ENCODE measurements around the gene NPAS4.

Gene NPAS4

GRCh38 chr11:66466225-66467033, 45.6 kb downstream of the NPAS4 start, which contains the start of gene PELI3:
Gene PELI3 (plus strand): TSS chr11:66466905. CDS start chr11:66468129, 1,224 bp downstream.
- DNase-seq (ENCODE audit: low spot score) = peak; percentile 99
- TF ChIP-seq CTCF (IDR thresholded peaks at IDR 0.05; ENCODE audit: borderline replicate concordance, control extremely low read depth, extremely low read depth, insufficient read depth, missing control alignments) = no peak
- in situ Hi-C loops (cut with MboI; ENCODE audit: low sequenced_read_pairs, unreplicated experiment) = no loop called here

GRCh38 chr11:66467034-66467659, 46.3 kb downstream of the NPAS4 start:
- peak; percentile 66 for DNase-seq (ENCODE audit: low spot score)
- TF ChIP-seq CTCF (IDR thresholded peaks at IDR 0.05; ENCODE audit: borderline replicate concordance, control extremely low read depth, extremely low read depth, insufficient read depth, missing control alignments) = no peak
- in situ Hi-C loops (cut with MboI; ENCODE audit: low sequenced_read_pairs, unreplicated experiment) = no loop called here

GRCh38 chr11:66467756-66468155, 46.9 kb downstream of the NPAS4 start:
- no peak for TF ChIP-seq CTCF (IDR thresholded peaks at IDR 0.05; ENCODE audit: borderline replicate concordance, control extremely low read depth, extremely low read depth, insufficient read depth, missing control alignments)
- in situ Hi-C loops (cut with MboI; ENCODE audit: low sequenced_read_pairs, unreplicated experiment) = no loop called here
- DNase-seq (ENCODE audit: low spot score) = no peak

GRCh38 chr11:66468691-66469090, 47.9 kb downstream of the NPAS4 start:
- no peak for DNase-seq (ENCODE audit: low spot score)
- no peak for TF ChIP-seq CTCF (IDR thresholded peaks at IDR 0.05; ENCODE audit: borderline replicate concordance, control extremely low read depth, extremely low read depth, insufficient read depth, missing control alignments)
- in situ Hi-C loops (cut with MboI; ENCODE audit: low sequenced_read_pairs, unreplicated experiment) = no loop called here

- DNase-seq (ENCODE audit: low spot score) = no peak
- no peak for TF ChIP-seq CTCF (IDR thresholded peaks at IDR 0.05; ENCODE audit: borderline replicate concordance, control extremely low read depth, extremely low read depth, insufficient read depth, missing control alignments)
- in situ Hi-C loops (cut with MboI; ENCODE audit: low sequenced_read_pairs, unreplicated experiment) = no loop called here
Measured at GRCh38 chr11:66469441-66469840, 48.6 kb downstream of the NPAS4 start.

GRCh38 chr11:66470015-66470414, 49.2 kb downstream of the NPAS4 start:
- no peak for TF ChIP-seq CTCF (IDR thresholded peaks at IDR 0.05; ENCODE audit: borderline replicate concordance, control extremely low read depth, extremely low read depth, insufficient read depth, missing control alignments)
- no peak for DNase-seq (ENCODE audit: low spot score)
- in situ Hi-C loops (cut with MboI; ENCODE audit: low sequenced_read_pairs, unreplicated experiment) = no loop called here

Data from GM13976 (cell line).